Stimulated activated CD8-positive, alpha-beta memory T cell treated with anti-CD3 and anti-CD28 coated beads, Interleukin-4, amount 100 ng/mL, for 48 hours (primary cell): ENCODE measurements around the gene LPIN1.
A peak's percentile ranks its signal among the peaks of the same experiment; 100 is the strongest.
"Not testable (repeated sequence)": the region's sequence is repeated elsewhere in the genome, so short reads cannot be mapped to it uniquely, and the experiment has no call there.

ENCODE experiments used
- DNase-seq: peaks from one replicate; pipeline ENCODE4 v3.0.0-alpha.2; 2020

Gene LPIN1

GRCh38 chr2:11715987-11716652, 30.3 kb upstream of the LPIN1 start:
- no peak for DNase-seq

GRCh38 chr2:11716689-11717321, 29.6 kb upstream of the LPIN1 start:
- DNase-seq, result no peak

- no peak for DNase-seq
Observed at GRCh38 chr2:11717623-11718022, 28.8 kb upstream of the LPIN1 start.

- DNase-seq, result no peak
Observed at GRCh38 chr2:11718606-11719005, 27.8 kb upstream of the LPIN1 start.

GRCh38 chr2:11719230-11719977, 27.0 kb upstream of the LPIN1 start:
- no peak for DNase-seq

GRCh38 chr2:11720752-11721151, 25.7 kb upstream of the LPIN1 start:
- DNase-seq, result no peak

- DNase-seq, result no peak
Observed at GRCh38 chr2:11722292-11723060, 24.0 kb upstream of the LPIN1 start.

GRCh38 chr2:11723061-11723371, 23.4 kb upstream of the LPIN1 start:
- no peak for DNase-seq

GRCh38 chr2:11724151-11724550, 22.3 kb upstream of the LPIN1 start:
- DNase-seq, result no peak

- DNase-seq, result no peak
Observed at GRCh38 chr2:11726384-11726783, 20.0 kb upstream of the LPIN1 start.

GRCh38 chr2:11729362-11730212, 16.8 kb upstream of the LPIN1 start:
- no peak for DNase-seq

- DNase-seq, result not testable (repeated sequence)
Observed at GRCh38 chr2:11731214-11731984, 15.0 kb upstream of the LPIN1 start.

- DNase-seq, result no peak
Observed at GRCh38 chr2:11732587-11732986, 13.8 kb upstream of the LPIN1 start.

- DNase-seq, result not testable (repeated sequence)
Observed at GRCh38 chr2:11737852-11738251, 8.6 kb upstream of the LPIN1 start.

GRCh38 chr2:11738589-11739436, 7.6 kb upstream of the LPIN1 start:
- DNase-seq, result peak; percentile 31

- no peak for DNase-seq
Observed at GRCh38 chr2:11740723-11741122, 5.7 kb upstream of the LPIN1 start.

GRCh38 chr2:11742317-11742701, 4.1 kb upstream of the LPIN1 start:
- no peak for DNase-seq

GRCh38 chr2:11742702-11743357, 3.6 kb upstream of the LPIN1 start:
- DNase-seq, result no peak

- DNase-seq, result no peak
Observed at GRCh38 chr2:11743366-11743765, 3.1 kb upstream of the LPIN1 start.
